Ishikawa (cell line): ENCODE measurements around the gene EPM2A.

ENCODE experiments used
- CEBPB ChIP-seq: IDR thresholded peaks from 2 replicates; pipeline ENCODE4 v1.6.1; 2012
- CREB1 ChIP-seq: IDR thresholded peaks from 2 replicates; pipeline ENCODE4 v1.6.1; 2012; ENCODE audit warnings: low read depth
- RAD21 ChIP-seq: IDR thresholded peaks from 2 replicates; pipeline ENCODE4 v1.6.1; 2012; ENCODE audit warnings: low read depth
- REST ChIP-seq: IDR thresholded peaks from 2 replicates; pipeline ENCODE4 v1.6.1; 2012; ENCODE audit warnings: low read depth, mild to moderate bottlenecking
- TAF1 ChIP-seq: IDR thresholded peaks from 2 replicates; pipeline ENCODE4 v1.6.1; 2012; ENCODE audit warnings: low read depth, mild to moderate bottlenecking
- TCF12 ChIP-seq: IDR thresholded peaks from 2 replicates; pipeline ENCODE4 v1.6.1; 2012; ENCODE audit warnings: low read depth
- YY1 ChIP-seq: IDR thresholded peaks from 2 replicates; pipeline ENCODE4 v1.6.1; 2012; ENCODE audit warnings: low read depth
- TF ChIP-seq, protein P1 (sequence below): IDR thresholded peaks from 2 replicates; pipeline ENCODE4 v1.6.1; 2012

DNA sequence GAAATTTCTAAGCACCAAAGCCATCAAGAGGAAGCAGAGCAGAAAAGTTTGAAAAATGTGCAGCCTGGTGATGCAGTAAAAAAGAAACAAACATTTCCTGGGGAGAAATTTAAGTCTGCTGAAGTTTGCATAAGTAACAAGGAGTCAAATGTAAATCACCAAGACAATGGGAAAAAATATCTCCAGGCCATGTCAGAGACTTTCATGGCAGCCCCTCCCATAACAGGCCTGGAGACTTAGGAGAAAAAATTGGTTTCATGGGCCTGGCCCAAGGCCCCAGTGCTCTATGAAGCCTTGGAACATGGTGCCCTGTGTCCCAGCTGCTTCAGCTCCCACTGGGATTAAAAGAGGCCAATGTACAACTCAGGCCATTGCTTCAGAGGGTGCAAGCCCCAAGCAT lies 30.1 kb upstream of the EPM2A start:
- no peak for TF ChIP-seq REST
- TF ChIP-seq TAF1, result no peak
- no peak for TF ChIP-seq RAD21
- TF ChIP-seq TCF12, result no peak
- no peak for TF ChIP-seq CREB1
- TF ChIP-seq, protein P1, sequence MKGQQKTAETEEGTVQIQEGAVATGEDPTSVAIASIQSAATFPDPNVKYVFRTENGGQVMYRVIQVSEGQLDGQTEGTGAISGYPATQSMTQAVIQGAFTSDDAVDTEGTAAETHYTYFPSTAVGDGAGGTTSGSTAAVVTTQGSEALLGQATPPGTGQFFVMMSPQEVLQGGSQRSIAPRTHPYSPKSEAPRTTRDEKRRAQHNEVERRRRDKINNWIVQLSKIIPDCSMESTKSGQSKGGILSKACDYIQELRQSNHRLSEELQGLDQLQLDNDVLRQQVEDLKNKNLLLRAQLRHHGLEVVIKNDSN, result no peak
- TF ChIP-seq CEBPB, result no peak
- TF ChIP-seq YY1, result no peak
